Ishikawa (cell line): ENCODE measurements around the gene DENND1A.

ENCODE experiments used
- CEBPB ChIP-seq: IDR thresholded peaks from 2 replicates; pipeline ENCODE4 v1.6.1; 2012
- CREB1 ChIP-seq: IDR thresholded peaks from 2 replicates; pipeline ENCODE4 v1.6.1; 2012; ENCODE audit warnings: low read depth
- EGR1 ChIP-seq: IDR thresholded peaks from 2 replicates; pipeline ENCODE4 v1.6.1; 2012
- EP300 ChIP-seq: IDR thresholded peaks from 2 replicates; pipeline ENCODE4 v1.6.1; 2012; ENCODE audit warnings: borderline replicate concordance
- FOXM1 ChIP-seq: IDR thresholded peaks from 2 replicates; pipeline ENCODE4 v1.6.1; 2012; ENCODE audit warnings: low read depth, borderline replicate concordance
- NFIC ChIP-seq: IDR thresholded peaks from 2 replicates; pipeline ENCODE4 v1.6.1; 2012
- RAD21 ChIP-seq: IDR thresholded peaks from 2 replicates; pipeline ENCODE4 v1.6.1; 2012; ENCODE audit warnings: low read depth
- TAF1 ChIP-seq: IDR thresholded peaks from 2 replicates; pipeline ENCODE4 v1.6.1; 2012; ENCODE audit warnings: low read depth, mild to moderate bottlenecking
- TCF12 ChIP-seq: IDR thresholded peaks from 2 replicates; pipeline ENCODE4 v1.6.1; 2012; ENCODE audit warnings: low read depth
- TEAD4 ChIP-seq: IDR thresholded peaks from 2 replicates; pipeline ENCODE4 v1.6.1; 2012
- YY1 ChIP-seq: IDR thresholded peaks from 2 replicates; pipeline ENCODE4 v1.6.1; 2012; ENCODE audit warnings: low read depth
- ZBTB7A ChIP-seq: IDR thresholded peaks from 2 replicates; pipeline ENCODE4 v1.6.1; 2012; ENCODE audit warnings: low read depth
- TF ChIP-seq, protein P1 (sequence below): IDR thresholded peaks from 2 replicates; pipeline ENCODE4 v1.6.1; 2012
- TF ChIP-seq, protein P2 (sequence below): IDR thresholded peaks from 2 replicates; pipeline ENCODE4 v1.6.1; 2012
- TF ChIP-seq, protein P3 (sequence below): IDR thresholded peaks from 2 replicates; pipeline ENCODE4 v1.6.1; 2012; ENCODE audit warnings: low read depth, mild to moderate bottlenecking

DENND1A gene

DNA sequence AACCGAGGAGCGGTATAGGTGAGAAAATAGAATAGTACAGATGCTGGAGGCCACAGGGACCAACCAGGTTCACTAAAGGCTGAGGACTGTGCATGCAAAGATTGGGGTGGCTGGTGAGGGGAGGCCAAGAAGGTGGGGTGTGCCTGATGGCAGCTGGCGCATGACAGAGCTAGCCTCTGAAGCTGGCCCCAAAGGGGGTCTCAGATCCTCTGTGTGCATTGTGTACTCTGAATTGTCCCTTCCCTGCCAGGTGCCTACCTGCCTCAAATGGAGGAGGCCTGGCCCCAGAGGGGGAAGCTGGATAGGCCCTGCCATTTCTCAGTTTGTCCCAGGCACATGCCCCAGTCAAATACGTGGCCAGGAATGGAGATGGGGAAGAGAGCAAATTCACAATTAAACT, 510.8 kb downstream of the DENND1A start:
- TF ChIP-seq EP300 (no peak), NFIC (no peak), TEAD4 (no peak), FOXM1 (no peak), TAF1 (no peak), CEBPB (no peak), RAD21 (no peak)
- TF ChIP-seq, protein P1, sequence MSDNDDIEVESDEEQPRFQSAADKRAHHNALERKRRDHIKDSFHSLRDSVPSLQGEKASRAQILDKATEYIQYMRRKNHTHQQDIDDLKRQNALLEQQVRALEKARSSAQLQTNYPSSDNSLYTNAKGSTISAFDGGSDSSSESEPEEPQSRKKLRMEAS = no peak

DNA sequence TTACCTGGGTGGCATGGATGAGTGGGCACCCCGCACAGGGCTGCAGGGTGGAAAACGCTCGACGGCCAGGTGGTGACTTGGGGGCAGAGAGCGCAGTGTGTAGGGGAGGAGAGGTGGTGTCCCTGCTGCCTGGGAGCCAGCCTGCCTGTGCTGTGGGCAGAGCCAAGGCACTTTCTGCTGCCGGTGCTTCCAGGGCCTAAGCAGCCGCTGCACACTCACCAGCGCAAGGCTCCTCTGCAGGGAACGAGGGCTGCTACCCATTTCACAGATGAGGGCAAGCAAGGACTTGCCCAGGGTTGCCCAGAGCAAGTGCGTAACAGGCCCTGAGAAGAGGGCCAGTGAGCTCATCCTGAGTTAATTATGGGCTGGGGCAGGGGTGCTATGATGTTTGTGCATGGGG, 511.4 kb downstream of the DENND1A start:
- TF ChIP-seq ZBTB7A (no peak), TEAD4 (no peak), TCF12 (no peak), EP300 (no peak), YY1 (no peak), TAF1 (no peak)

DNA sequence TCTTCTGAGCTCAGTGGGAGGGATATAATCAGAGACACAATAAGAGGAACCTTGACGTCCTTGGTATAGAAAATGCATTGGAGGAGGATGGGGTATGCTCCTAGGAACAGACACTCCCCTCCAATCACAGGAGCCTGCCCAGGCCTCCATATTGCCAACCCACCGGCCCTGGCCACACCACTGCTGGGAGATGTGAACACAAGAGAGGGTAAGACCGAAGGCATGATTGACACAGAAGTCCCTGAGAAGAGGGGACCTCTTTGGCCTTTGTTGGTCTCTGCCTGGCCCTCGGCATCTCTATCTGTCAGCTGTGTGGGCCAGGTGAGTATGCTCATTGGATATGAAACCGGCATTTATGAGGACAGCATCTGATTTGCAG, 511.9 kb downstream of the DENND1A start:
- TF ChIP-seq TAF1 = no peak
- TF ChIP-seq TEAD4 = no peak
- no peak for TF ChIP-seq ZBTB7A
- TF ChIP-seq, protein P2, sequence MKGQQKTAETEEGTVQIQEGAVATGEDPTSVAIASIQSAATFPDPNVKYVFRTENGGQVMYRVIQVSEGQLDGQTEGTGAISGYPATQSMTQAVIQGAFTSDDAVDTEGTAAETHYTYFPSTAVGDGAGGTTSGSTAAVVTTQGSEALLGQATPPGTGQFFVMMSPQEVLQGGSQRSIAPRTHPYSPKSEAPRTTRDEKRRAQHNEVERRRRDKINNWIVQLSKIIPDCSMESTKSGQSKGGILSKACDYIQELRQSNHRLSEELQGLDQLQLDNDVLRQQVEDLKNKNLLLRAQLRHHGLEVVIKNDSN = no peak
- no peak for TF ChIP-seq NFIC
- no peak for TF ChIP-seq YY1
- TF ChIP-seq CREB1 = no peak
- TF ChIP-seq, protein P3, sequence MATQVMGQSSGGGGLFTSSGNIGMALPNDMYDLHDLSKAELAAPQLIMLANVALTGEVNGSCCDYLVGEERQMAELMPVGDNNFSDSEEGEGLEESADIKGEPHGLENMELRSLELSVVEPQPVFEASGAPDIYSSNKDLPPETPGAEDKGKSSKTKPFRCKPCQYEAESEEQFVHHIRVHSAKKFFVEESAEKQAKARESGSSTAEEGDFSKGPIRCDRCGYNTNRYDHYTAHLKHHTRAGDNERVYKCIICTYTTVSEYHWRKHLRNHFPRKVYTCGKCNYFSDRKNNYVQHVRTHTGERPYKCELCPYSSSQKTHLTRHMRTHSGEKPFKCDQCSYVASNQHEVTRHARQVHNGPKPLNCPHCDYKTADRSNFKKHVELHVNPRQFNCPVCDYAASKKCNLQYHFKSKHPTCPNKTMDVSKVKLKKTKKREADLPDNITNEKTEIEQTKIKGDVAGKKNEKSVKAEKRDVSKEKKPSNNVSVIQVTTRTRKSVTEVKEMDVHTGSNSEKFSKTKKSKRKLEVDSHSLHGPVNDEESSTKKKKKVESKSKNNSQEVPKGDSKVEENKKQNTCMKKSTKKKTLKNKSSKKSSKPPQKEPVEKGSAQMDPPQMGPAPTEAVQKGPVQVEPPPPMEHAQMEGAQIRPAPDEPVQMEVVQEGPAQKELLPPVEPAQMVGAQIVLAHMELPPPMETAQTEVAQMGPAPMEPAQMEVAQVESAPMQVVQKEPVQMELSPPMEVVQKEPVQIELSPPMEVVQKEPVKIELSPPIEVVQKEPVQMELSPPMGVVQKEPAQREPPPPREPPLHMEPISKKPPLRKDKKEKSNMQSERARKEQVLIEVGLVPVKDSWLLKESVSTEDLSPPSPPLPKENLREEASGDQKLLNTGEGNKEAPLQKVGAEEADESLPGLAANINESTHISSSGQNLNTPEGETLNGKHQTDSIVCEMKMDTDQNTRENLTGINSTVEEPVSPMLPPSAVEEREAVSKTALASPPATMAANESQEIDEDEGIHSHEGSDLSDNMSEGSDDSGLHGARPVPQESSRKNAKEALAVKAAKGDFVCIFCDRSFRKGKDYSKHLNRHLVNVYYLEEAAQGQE = no peak
- TF ChIP-seq FOXM1 = no peak
- TF ChIP-seq EP300 = no peak
- TF ChIP-seq TCF12 = no peak
- TF ChIP-seq, protein P1 = no peak
- no peak for TF ChIP-seq RAD21
- no peak for TF ChIP-seq CEBPB
- no peak for TF ChIP-seq EGR1

DNA sequence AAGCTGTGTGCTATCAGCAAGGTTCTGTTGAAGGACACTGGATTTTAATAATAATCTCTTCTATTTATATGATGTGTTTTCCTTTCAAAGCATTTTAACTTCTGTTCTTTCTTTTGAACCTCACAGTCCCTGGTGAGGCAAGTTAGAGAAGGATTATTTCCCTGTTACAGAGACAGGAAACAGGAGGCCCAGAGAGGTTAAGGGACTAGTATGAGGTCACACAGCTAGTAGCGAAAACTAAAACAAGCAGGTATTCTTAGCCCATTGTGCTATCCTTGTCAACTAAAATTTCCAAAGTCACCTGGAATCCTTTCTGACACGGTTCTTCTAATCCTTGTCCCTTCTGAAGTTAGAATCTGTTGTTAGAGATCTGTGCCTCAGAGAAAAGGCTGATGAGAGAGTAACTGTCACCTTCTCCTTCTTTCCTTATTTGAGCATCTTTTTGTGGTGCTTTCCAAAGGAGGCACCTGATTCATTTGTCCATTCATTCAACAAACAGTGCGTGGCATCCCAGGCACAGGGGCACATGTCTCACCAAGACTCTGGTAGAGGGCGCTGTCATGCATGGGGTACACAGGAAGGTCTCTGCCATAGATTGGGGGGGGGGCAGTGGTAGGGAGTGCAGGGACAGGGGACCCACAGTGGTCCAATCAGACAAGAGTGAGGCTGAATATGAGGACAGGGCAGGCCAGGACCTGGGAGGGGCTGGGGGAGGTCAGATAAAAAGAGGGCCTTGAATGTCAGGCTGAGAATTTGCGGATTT, 512.5 kb downstream of the DENND1A start:
- TF ChIP-seq YY1 (no peak), RAD21 (no peak), TCF12 (no peak), TEAD4 (no peak), TAF1 (no peak), EP300 (no peak), EGR1 (no peak), CEBPB (no peak), CREB1 (no peak), NFIC (no peak), FOXM1 (no peak), ZBTB7A (no peak)
- TF ChIP-seq, protein P1 = no peak
- TF ChIP-seq, protein P3 = no peak
- TF ChIP-seq, protein P2 = no peak

DNA sequence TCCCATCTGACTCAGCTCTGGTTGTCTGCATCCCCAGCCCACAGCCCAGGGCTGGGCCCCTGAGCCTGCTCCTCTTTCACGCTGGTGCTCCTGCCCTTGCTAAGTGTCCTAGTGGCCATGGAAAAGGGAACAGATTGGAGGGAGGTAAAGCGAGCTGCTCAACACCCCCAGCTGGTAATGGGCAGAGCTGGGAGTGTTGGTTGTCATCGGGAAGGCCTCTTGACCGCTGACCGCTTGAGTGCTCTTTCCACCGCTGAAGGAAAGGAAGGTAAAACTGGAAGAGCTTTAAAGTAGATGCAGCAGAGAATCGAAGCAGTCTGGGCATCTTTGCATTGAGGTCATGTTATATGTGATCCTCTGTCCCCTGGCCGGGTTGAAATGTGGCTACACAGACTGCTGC, 513.8 kb downstream of the DENND1A start:
- TF ChIP-seq TAF1 = no peak
- TF ChIP-seq TCF12 = no peak
- TF ChIP-seq, protein P1 = no peak
- TF ChIP-seq, protein P2 = no peak
- TF ChIP-seq FOXM1 = no peak
- TF ChIP-seq EGR1 = no peak
- TF ChIP-seq NFIC = no peak
- no peak for TF ChIP-seq EP300
- TF ChIP-seq ZBTB7A = no peak
- no peak for TF ChIP-seq RAD21
- TF ChIP-seq TEAD4 = no peak
